Right ventricle myocardium superior (tissue), 1 donor: Measurements from ENCODE around the gene LGALS7. TPM values are rescaled to one million over a fixed set of nuclear protein-coding genes. Genes with fewer than 3 reads are reported as not detected.

Experiments used
- ATAC-seq: fragments of 200-7000 bp; cut with Tn5 transposase; one replicate; pipeline ENCODE4 v1.9.1; 2020; ENCODE audit warnings: mild to moderate bottlenecking; ENCODE audit not compliant: poor library complexity
- DNase-seq: peaks from one replicate; pipeline ENCODE4 v3.0.0-alpha.2; 2020
- intact Hi-C: fragments of 100-400 bp; cut with DNase I; formaldehyde crosslinking; loops from one replicate; pipeline ENCODE4 v1.11.2; 2022
- total RNA-seq: library from RNA; stranded (reverse); fragmentation: NEBNext Ultra II Directional; extraction: Animal tissue kit (Norgen Biotek cat#: 25700); gene quantifications from one replicate; pipeline ENCODE4 v1.2.1, GENCODE V29; 2021
- donor health status: DM: no; HTN: yes; CAD: no; lungs with severe emphysema.

LGALS7 gene
- total RNA-seq, 1 donor from 2014 or later: not detected

DNA sequence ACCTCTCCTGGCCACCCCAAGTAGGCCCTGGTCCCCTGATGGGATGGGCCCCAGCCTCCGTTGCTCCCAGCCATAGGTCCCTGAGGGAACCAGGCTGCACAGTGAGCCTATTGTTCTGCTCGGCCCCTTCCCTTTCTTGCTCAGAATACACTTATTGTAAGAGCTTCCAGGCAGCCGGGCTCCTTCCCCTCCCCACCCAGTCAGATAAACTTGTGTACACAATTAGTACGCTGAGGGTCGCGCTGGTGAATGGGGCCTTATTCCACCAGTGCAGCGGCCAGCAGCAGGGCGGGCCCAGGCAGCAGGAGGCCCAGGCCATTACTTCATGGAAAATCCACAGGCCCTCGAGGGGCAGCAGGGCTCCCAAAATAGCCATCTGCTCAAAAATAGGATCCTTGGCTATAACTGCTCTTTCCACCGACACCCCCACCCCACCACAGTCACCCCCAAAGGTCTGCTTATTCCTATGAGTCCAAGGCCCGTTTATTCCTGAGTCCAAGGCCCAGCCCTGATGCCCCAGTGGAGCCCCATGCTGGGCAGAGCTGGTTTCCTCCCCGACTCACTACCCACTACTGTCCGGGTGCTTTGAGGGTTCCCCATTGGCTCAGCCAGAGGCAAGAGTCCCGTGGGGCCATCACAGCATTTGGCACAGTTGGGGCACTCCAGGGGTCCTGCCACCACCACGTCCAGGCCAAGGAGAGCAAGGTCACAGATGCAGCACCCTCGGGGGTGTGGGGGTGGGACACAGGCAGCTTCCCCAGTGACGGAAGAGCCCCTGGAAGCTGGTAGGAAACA is 51.1 kb downstream of the LGALS7 start:
- DNase-seq (peak; percentile 76), ATAC-seq (peak; percentile 3)
- intact Hi-C loops: no loop called here

DNA sequence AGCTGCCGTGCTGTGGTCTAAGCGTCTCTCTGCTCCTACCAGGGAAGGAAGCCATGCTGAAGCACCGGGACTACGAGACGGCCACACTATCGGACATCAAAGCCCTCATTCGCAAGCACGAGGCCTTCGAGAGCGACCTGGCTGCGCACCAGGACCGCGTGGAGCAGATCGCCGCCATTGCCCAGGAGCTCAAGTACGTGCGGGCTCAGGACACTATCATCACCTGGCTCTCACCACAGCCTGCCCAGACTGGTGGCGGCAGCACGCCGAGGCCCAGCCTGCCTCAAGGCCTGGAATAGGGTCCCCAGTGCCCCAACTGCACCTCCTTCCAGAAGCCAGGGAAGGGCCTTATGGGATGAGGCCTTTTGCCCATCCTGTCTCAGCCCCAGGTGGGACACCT is 51.8 kb downstream of the LGALS7 start:
- no peak for DNase-seq
- no peak for ATAC-seq
- intact Hi-C loops: no loop called here

Other genes starting within 250 kb of the LGALS7 start
- gene MAP4K1, start 155.6 kb downstream of the LGALS7 start, total RNA-seq: 1.3 TPM
- gene EIF3K, start 154.3 kb downstream of the LGALS7 start, total RNA-seq: 644 TPM
- gene ACTN4, start 125.9 kb downstream of the LGALS7 start, total RNA-seq: 125 TPM
- gene CAPN12, start 29.0 kb downstream of the LGALS7 start, total RNA-seq: not detected
- not detected for gene LGALS7B, start 15.7 kb upstream of the LGALS7 start, total RNA-seq
- 0.86 TPM for gene LGALS4, start 39.4 kb upstream of the LGALS7 start, total RNA-seq
- 1,260 TPM for gene ECH1, start 58.3 kb upstream of the LGALS7 start, total RNA-seq
- 158 TPM for gene HNRNPL, start 76.5 kb upstream of the LGALS7 start, total RNA-seq
- 6.3 TPM for gene RINL, start 104.8 kb upstream of the LGALS7 start, total RNA-seq
- 96.2 TPM for gene SIRT2, start 126.1 kb upstream of the LGALS7 start, total RNA-seq
- 14.5 TPM for gene NFKBIB, start 126.5 kb upstream of the LGALS7 start, total RNA-seq
- not detected for gene CCER2, start 138.7 kb upstream of the LGALS7 start, total RNA-seq
- gene SARS2, start 157.2 kb upstream of the LGALS7 start, total RNA-seq: 14.5 TPM
- gene MRPS12, start 157.4 kb upstream of the LGALS7 start, total RNA-seq: 74.3 TPM
- gene FBXO17, start 202.2 kb upstream of the LGALS7 start, total RNA-seq: 1.7 TPM